ACC112 (cell line): ENCODE data around the gene SLC47A2.

ENCODE experiments used
- H2AFZ ChIP-seq: fragments of 200-600 bp; sonication (generic); one replicate; pipeline ENCODE4 v1.6.0; 2017; ENCODE audit warnings: antibody characterized with exemption, low read length; ENCODE audit not compliant: unreplicated experiment
- H3K27ac ChIP-seq: fragments of 200-600 bp; sonication (generic); 2 replicates; pipeline ENCODE4 v1.5.1; 2014; ENCODE audit warnings: low read depth, mild to moderate bottlenecking, antibody characterized with exemption, low read length, moderate library complexity
- H3K27me3 ChIP-seq: fragments of 200-600 bp; sonication (generic); 2 replicates; pipeline ENCODE4 v1.6.1; 2014; ENCODE audit warnings: mild to moderate bottlenecking, antibody characterized with exemption, low read length, moderate library complexity, mixed read lengths; ENCODE audit not compliant: insufficient read depth
- H3K36me3 ChIP-seq: fragments of 200-600 bp; sonication (generic); 2 replicates; pipeline ENCODE4 v1.6.1; 2016; ENCODE audit warnings: mild to moderate bottlenecking, antibody characterized with exemption, low read length, moderate library complexity, mixed read lengths; ENCODE audit not compliant: insufficient read depth
- H3K4me1 ChIP-seq: fragments of 200-600 bp; sonication (generic); one replicate; pipeline ENCODE4 v1.6.1; 2016; ENCODE audit warnings: low read length, mixed read lengths; ENCODE audit not compliant: insufficient read depth, unreplicated experiment, control insufficient read depth
- H3K4me3 ChIP-seq: fragments of 200-600 bp; sonication (generic); 2 replicates; pipeline ENCODE4 v1.5.1; 2014; ENCODE audit warnings: mild to moderate bottlenecking, low read depth, low read length
- H3K79me2 ChIP-seq: fragments of 200-600 bp; sonication (generic); one replicate; pipeline ENCODE4 v1.6.0; 2016; ENCODE audit warnings: low read length; ENCODE audit not compliant: control insufficient read depth, unreplicated experiment, insufficient read depth

Gene SLC47A2

GRCh38 chr17:19660219-19660870, 56.0 kb downstream of the SLC47A2 start:
- Histone ChIP-seq H3K36me3 (peaks cover 21% of the 10 kb centered on the region), H2AFZ (no peak overlapping the region), H3K4me1 (no peaks in the 10 kb centered on the region), H3K4me3 (no peak overlapping the region), H3K27ac (no peak overlapping the region), H3K27me3 (no peaks in the 10 kb centered on the region), H3K79me2 (no peaks in the 10 kb centered on the region)

GRCh38 chr17:19659366-19660177, 56.8 kb downstream of the SLC47A2 start:
- Histone ChIP-seq H3K79me2 (no peaks in the 10 kb centered on the region), H3K27ac (no peak overlapping the region), H3K36me3 (peaks cover 28% of the 10 kb centered on the region), H3K4me1 (no peaks in the 10 kb centered on the region), H3K4me3 (no peak overlapping the region), H2AFZ (no peak overlapping the region), H3K27me3 (no peaks in the 10 kb centered on the region)

GRCh38 chr17:19656851-19657581, 59.4 kb downstream of the SLC47A2 start:
- Histone ChIP-seq H3K27ac (no peak overlapping the region), H3K4me3 (no peak overlapping the region), H3K79me2 (peaks cover 7% of the 10 kb centered on the region), H3K4me1 (peaks cover 8% of the 10 kb centered on the region), H3K27me3 (no peaks in the 10 kb centered on the region), H2AFZ (no peak overlapping the region), H3K36me3 (peaks cover 24% of the 10 kb centered on the region)

- H2AFZ ChIP-seq, result no peak overlapping the region
- peaks cover 24% of the 10 kb centered on the region for H3K36me3 ChIP-seq
- H3K4me3 ChIP-seq, result no peak overlapping the region
- peaks cover 15% of the 10 kb centered on the region for H3K4me1 ChIP-seq
- peaks cover 14% of the 10 kb centered on the region for H3K79me2 ChIP-seq
- no peaks in the 10 kb centered on the region for H3K27me3 ChIP-seq
- no peak overlapping the region for H3K27ac ChIP-seq
Observed at GRCh38 chr17:19656336-19656735, 60.0 kb downstream of the SLC47A2 start.

- Histone ChIP-seq H3K36me3 (peaks cover 24% of the 10 kb centered on the region), H3K27ac (no peak overlapping the region), H3K27me3 (no peaks in the 10 kb centered on the region), H3K79me2 (peaks cover 25% of the 10 kb centered on the region), H3K4me3 (no peak overlapping the region), H3K4me1 (peaks cover 20% of the 10 kb centered on the region), H2AFZ (no peak overlapping the region)
Observed at GRCh38 chr17:19654896-19655295, 61.5 kb downstream of the SLC47A2 start.

GRCh38 chr17:19654342-19654886, 62.0 kb downstream of the SLC47A2 start:
- Histone ChIP-seq H2AFZ (no peak overlapping the region), H3K27ac (no peak overlapping the region), H3K36me3 (peaks cover 24% of the 10 kb centered on the region), H3K4me1 (peaks cover 20% of the 10 kb centered on the region), H3K79me2 (peaks cover 28% of the 10 kb centered on the region), H3K4me3 (no peak overlapping the region), H3K27me3 (no peaks in the 10 kb centered on the region)

- Histone ChIP-seq H3K27ac (peak overlapping the region; percentile 12; the same call in 1 of the 2 replicates), H3K27me3 (no peaks in the 10 kb centered on the region), H3K4me3 (peak overlapping the region; percentile 47; the same call in 1 of the 2 replicates), H2AFZ (no peak overlapping the region), H3K79me2 (peaks cover 32% of the 10 kb centered on the region), H3K4me1 (peaks cover 22% of the 10 kb centered on the region), H3K36me3 (peaks cover 17% of the 10 kb centered on the region)
Observed at GRCh38 chr17:19652595-19652994, 63.8 kb downstream of the SLC47A2 start.

- Histone ChIP-seq H2AFZ (no peak overlapping the region), H3K79me2 (peaks cover 32% of the 10 kb centered on the region), H3K4me1 (peaks cover 32% of the 10 kb centered on the region), H3K36me3 (peaks cover 10% of the 10 kb centered on the region), H3K4me3 (peak overlapping the region; percentile 47), H3K27ac (peak overlapping the region; percentile 48), H3K27me3 (no peaks in the 10 kb centered on the region)
Observed at GRCh38 chr17:19651451-19652238, 64.7 kb downstream of the SLC47A2 start.

GRCh38 chr17:19650826-19651225, 65.6 kb downstream of the SLC47A2 start:
- Histone ChIP-seq H3K27ac (peak overlapping the region; percentile 48), H3K36me3 (peaks cover 10% of the 10 kb centered on the region), H3K4me1 (peaks cover 38% of the 10 kb centered on the region), H3K4me3 (peak overlapping the region; percentile 47), H3K79me2 (peaks cover 32% of the 10 kb centered on the region), H3K27me3 (no peaks in the 10 kb centered on the region), H2AFZ (no peak overlapping the region)

GRCh38 chr17:19649274-19649541, 67.2 kb downstream of the SLC47A2 start:
- peaks cover 51% of the 10 kb centered on the region for H3K4me1 ChIP-seq
- no peaks in the 10 kb centered on the region for H3K36me3 ChIP-seq
- peaks cover 32% of the 10 kb centered on the region for H3K79me2 ChIP-seq
- no peaks in the 10 kb centered on the region for H3K27me3 ChIP-seq
- peak overlapping the region; percentile 92 for H3K27ac ChIP-seq
- peak overlapping the region; percentile 91 for H3K4me3 ChIP-seq
- peak overlapping the region; percentile 24 for H2AFZ ChIP-seq
